Stomach (tissue), 9 donors: ENCODE data around the gene GUCD1. TPM values are rescaled to one million over a fixed set of nuclear protein-coding genes. Genes with fewer than 3 reads are reported as not detected.
A peak's percentile ranks its signal among the peaks of the same experiment; 100 is the strongest.

Experiments
- DNase-seq, 2 donors: peaks; one replicate each; pipeline versions ENCODE4 v3.0.0 to v3.0.0-alpha.2; 2013 to 2019
- H3K27ac ChIP-seq, 5 donors: fragments of 200-600 bp in 4 of 5; sonication (generic) in 4 of 5; one replicate each; pipeline ENCODE4 v1.5.1; 2013 to 2019; ENCODE audit warnings: mild to moderate bottlenecking in 1 of 5, moderate library complexity in 1 of 5
- H3K27me3 ChIP-seq, 3 donors: fragments of 200-600 bp; sonication (generic); one replicate each; pipeline ENCODE4 v1.5.1; 2017 to 2019; ENCODE audit warnings: mixed run types in 1 of 3
- H3K36me3 ChIP-seq, 4 donors: fragments of 200-600 bp; sonication (generic); 1 replicate in 3 of 4; 2 replicates in 1 of 4; pipeline ENCODE4 v1.5.1; 2016 to 2019
- H3K4me1 ChIP-seq, 4 donors: fragments of 200-600 bp; sonication (generic); one replicate each; pipeline ENCODE4 v1.5.1; 2016 to 2019
- H3K4me3 ChIP-seq, 4 donors: fragments of 200-600 bp; sonication (generic) in 3 of 4; one replicate each; pipeline ENCODE4 v1.5.1; 2016 to 2019; ENCODE audit warnings: mild to moderate bottlenecking in 1 of 4
- H3K9me3 ChIP-seq, 4 donors: fragments of 200-600 bp; sonication (generic); one replicate each; pipeline ENCODE4 v1.5.1; 2016 to 2019
- CTCF ChIP-seq, 7 experiments: fragments of 450-650 bp in 4 of 7; fragments of 200-600 bp in 3 of 7; sonication (generic) in 3 of 7; IDR thresholded peaks; one replicate each; pipeline ENCODE4 v1.5.1; 2016 to 2019; ENCODE audit warnings: antibody characterized with exemption in 7 of 7, control low read depth in 2 of 7, mild to moderate bottlenecking in 1 of 7
- EP300 ChIP-seq: sonication (generic); formaldehyde crosslinking; IDR thresholded peaks from one replicate; pipeline ENCODE4 v1.6.1; 2017; ENCODE audit warnings: antibody characterized with exemption
- POLR2A ChIP-seq, 4 donors: fragments of 450-650 bp; IDR thresholded peaks; one replicate each; pipeline ENCODE4 v1.6.1; 2016; ENCODE audit warnings: antibody characterized with exemption in 4 of 4, control low read depth in 2 of 4, mild to moderate bottlenecking in 1 of 4, moderate library complexity in 1 of 4
- POLR2AphosphoS5 ChIP-seq, 3 donors: sonication (generic); formaldehyde crosslinking; IDR thresholded peaks; one replicate each; pipeline ENCODE4 v1.6.1; 2016; ENCODE audit warnings: antibody characterized with exemption in 3 of 3
- WGBS, 5 donors: extraction: QIAGEN DNeasy Blood & Tissue Kit in 3 of 5; methylation state at CpG; one replicate each; pipeline versions ENCODE4 v1.1.5 to v1.1.7; 2013 to 2018; 5-methylcytosine and 5-hydroxymethylcytosine counted together
- intact Hi-C: fragments of 100-400 bp; cut with DNase I; formaldehyde crosslinking; loops from one replicate; pipeline ENCODE4 v1.15.1; 2023; ENCODE audit warnings: low total_unique reads
- polyA plus RNA-seq, 3 donors: library from polyadenylated mRNA; stranded (reverse); fragments of 200-250 nt; gene quantifications; one replicate each; pipeline ENCODE4 v1.2.3, GENCODE V29; 2013
- total RNA-seq, 5 donors: library from RNA; depleted of rRNA; stranded (reverse); fragments of >200 nt; gene quantifications; one replicate each; pipeline versions ENCODE4 v1.1.0 to v1.2.3, GENCODE V29; 2014 to 2016
- donor health status: healthy with polysubstance abuse.
- donor health status: Bipolar disorder and iron deficiency.
- donor health status: healthy.

Gene GUCD1
- total and polyA plus RNA-seq, 8 donors: 87.4 to 196 (median 167) TPM

GRCh38 chr22:24550902-24551435 is 4.0 kb downstream of the GUCD1 start:
- no peak for DNase-seq
- Histone ChIP-seq H3K4me1 (peaks cover 50 to 75% (median 61%) of the 10 kb centered on the region in 4 donors), H3K4me3 (no peak overlapping the region), H3K9me3 (no peaks in the 10 kb centered on the region), H3K27me3 (no peaks in the 10 kb centered on the region), H3K36me3 (peaks cover 26 to 48% (median 42%) of the 10 kb centered on the region in 4 donors), H3K27ac (peak overlapping the region; percentile 73 to 98 (median 92))
- intact Hi-C loops: no loop called here
- 60 to 83% (median 68%) methylated on average over 4 to 6 of the region's 6 CpGs for WGBS, 5 donors
- no peak for TF ChIP-seq CTCF (IDR thresholded peaks at IDR 0.05)

GRCh38 chr22:24550028-24550901 is 4.7 kb downstream of the GUCD1 start:
- TF ChIP-seq POLR2AphosphoS5 (IDR thresholded peaks at IDR 0.05): peak in 2 of 3 donors; percentile 40 to 57
- no peak for TF ChIP-seq EP300
- WGBS, 5 donors: 39 to 73% (median 53%) methylated on average over 8 of the region's 8 CpGs
- Histone ChIP-seq H3K36me3 (peaks cover 26 to 51% (median 47%) of the 10 kb centered on the region in 4 donors), H3K9me3 (no peaks in the 10 kb centered on the region), H3K4me3 (no peak overlapping the region), H3K4me1 (peaks cover 52 to 82% (median 68%) of the 10 kb centered on the region in 4 donors), H3K27ac (peak overlapping the region; percentile 73 to 98 (median 92)), H3K27me3 (no peaks in the 10 kb centered on the region)
- DNase-seq: peak; percentile 69 to 83
- intact Hi-C loops: no loop called here

- TF ChIP-seq EP300: no peak
- no peak for TF ChIP-seq CTCF (IDR thresholded peaks at IDR 0.05)
- no peak for TF ChIP-seq POLR2AphosphoS5 (IDR thresholded peaks at IDR 0.05)
- no peak for TF ChIP-seq POLR2A (IDR thresholded peaks at IDR 0.05)
- 95 to 100% (median 98%) methylated on average over 2 to 4 of the region's 4 CpGs for WGBS, 5 donors
- H3K9me3 ChIP-seq: no peaks in the 10 kb centered on the region
- H3K4me3 ChIP-seq: no peak overlapping the region
- peaks cover 64 to 93% (median 77%) of the 10 kb centered on the region in 4 donors for H3K4me1 ChIP-seq
- no peaks in the 10 kb centered on the region for H3K27me3 ChIP-seq
- no peak for DNase-seq
- H3K36me3 ChIP-seq: peaks cover 28 to 65% (median 59%) of the 10 kb centered on the region in 4 donors
- intact Hi-C loops: no loop called here
- H3K27ac ChIP-seq: peak overlapping the region; percentile 59 to 98 (median 92)
These were observed 6.1 kb downstream of the GUCD1 start for GRCh38 chr22:24548812-24549211.

- Histone ChIP-seq H3K27ac (peak overlapping the region; percentile 16 to 74 (median 57)), H3K36me3 (peaks cover 69 to 97% (median 93%) of the 10 kb centered on the region in 4 donors), H3K9me3 (no peaks in the 10 kb centered on the region), H3K4me3 (no peak overlapping the region), H3K27me3 (no peaks in the 10 kb centered on the region), H3K4me1 (peaks cover 35 to 70% (median 55%) of the 10 kb centered on the region in 4 donors)
- TF ChIP-seq CTCF (IDR thresholded peaks at IDR 0.05) (no peak), POLR2AphosphoS5 (IDR thresholded peaks at IDR 0.05) (no peak), EP300 (no peak), POLR2A (IDR thresholded peaks at IDR 0.05) (no peak)
- DNase-seq: no peak
- 78 to 89% (median 82%) methylated on average over 10 to 11 of the region's 11 CpGs for WGBS, 5 donors
- intact Hi-C loops: no loop called here
These were observed 11.2 kb downstream of the GUCD1 start for GRCh38 chr22:24543679-24544243.
